GM18858 (cell line): ENCODE results near the gene AKAP10.
"Not testable (repeated sequence)": the region's sequence is repeated elsewhere in the genome, so short reads cannot be mapped to it uniquely, and the experiment has no call there.

Experiments used
- ATAC-seq: cut with Tn5 transposase; IDR thresholded peaks from one replicate; pipeline ENCODE4 v1.9.1; 2021; ENCODE audit not compliant: unreplicated experiment

The AKAP10 gene

GRCh38 chr17:19873346-19873745 is 104.3 kb downstream of the AKAP10 start:
- ATAC-seq: no peak

GRCh38 chr17:19868079-19868395 is 109.6 kb downstream of the AKAP10 start:
- ATAC-seq: no peak

DNA sequence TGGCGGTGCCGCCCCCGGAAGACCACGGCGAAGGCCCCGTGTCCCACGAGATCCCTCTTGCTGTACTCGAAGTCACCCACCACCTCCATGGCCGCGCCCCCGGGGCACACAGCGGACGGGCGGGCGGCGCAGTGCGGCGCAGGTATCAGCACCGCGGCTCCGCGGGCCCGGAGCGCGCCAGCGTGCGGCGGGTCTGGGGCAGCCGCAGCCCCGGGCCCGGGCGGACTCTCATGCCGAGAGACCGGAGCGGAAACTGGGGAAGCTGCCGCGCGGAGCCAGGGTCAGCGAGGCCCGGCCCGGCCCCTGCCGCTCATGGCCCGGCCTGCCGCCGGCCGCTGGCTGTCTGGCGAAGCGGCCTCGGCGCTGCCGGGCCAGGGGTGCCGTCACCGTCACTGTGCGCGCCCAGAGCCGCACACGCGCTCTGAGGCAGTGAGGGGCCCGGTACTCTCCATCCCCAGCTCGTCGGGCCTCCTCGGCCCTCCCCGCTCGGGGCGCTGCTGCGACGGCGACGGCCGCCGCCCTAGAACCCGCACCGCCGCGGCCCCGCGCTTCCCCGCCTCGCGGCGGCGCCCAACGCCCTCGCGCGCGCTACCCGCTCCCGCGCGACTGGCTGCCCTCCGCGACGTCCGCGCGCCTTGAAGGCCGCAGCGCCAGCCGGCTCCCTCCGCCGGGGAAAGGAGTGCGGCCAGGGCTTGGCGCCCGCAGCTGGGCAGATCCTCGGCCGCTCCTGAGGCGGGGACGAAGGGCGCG is 110.1 kb downstream of the AKAP10 start, which contains the start of gene ULK2:
Gene ULK2, minus strand, starts transcription at position 608 of the 750 bp plus-strand sequence. Its CDS starts 519 bp downstream, at position 89.
- ATAC-seq: peak; percentile 44

- peak; percentile 32 for ATAC-seq
Observed at GRCh38 chr17:19867079-19867328, 110.6 kb downstream of the AKAP10 start.

DNA sequence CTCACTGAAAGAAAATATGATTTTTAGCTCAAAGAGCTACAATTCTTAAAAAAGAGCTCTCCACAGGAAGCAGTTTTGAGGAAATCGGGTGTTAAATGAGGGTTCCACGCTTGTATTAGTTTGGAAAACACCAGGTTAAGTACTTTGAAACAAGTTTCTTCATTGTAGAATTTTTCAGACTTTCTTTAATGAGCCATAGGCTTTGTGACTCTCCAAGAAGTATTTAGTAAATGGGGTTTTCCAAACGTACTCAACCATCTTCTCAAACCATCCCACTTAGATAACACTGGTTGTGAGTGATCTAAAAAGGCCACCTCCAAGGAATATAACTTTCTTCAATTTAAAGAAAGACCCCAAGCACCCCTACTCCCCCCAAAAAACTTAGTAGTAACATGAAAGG is 112.6 kb downstream of the AKAP10 start:
- no peak for ATAC-seq

GRCh38 chr17:19860647-19861177 is 116.9 kb downstream of the AKAP10 start:
- ATAC-seq: not testable (repeated sequence)

DNA sequence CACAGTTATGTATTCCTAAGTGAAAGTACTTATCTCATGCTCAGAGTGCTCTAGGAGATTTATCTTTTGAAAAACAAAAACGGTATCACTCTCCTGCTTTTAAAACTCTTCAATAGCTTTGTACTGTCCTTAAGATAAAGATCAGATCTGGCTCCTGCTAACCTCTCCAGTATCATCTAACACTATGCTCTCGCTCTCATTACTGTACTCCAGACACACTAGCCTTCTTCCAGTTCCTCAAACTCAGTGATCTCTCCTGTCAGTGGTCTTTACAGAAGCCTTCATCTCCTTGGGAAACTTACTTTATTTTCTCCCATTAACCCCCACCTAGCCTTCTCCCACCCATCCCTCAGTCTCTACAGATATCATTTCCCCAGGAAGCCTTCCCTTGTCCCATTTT is 120.0 kb downstream of the AKAP10 start:
- no peak for ATAC-seq
